ENCODE measurements around the gene IGSF11.
"Not testable (repeated sequence)": the region's sequence is repeated elsewhere in the genome, so short reads cannot be mapped to it uniquely, and the experiment has no call there.

The IGSF11 gene

DNA sequence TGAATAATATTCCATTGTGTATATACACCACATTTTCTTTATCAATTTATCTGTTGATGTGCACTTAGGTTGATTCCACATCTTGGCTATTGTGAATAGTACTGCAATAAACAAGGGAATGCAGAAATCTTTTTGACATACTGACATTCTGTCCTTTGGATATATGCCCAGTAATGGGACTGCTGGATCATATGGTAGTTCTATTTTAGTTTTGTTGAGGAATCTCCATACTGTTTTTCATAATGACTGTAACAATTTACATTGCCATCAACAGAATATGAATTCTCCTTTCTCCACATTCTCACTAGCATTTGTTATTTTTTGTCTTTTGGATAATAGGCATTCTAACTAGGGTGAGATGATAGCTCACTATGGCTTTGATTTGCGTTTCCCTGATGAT lies 174.7 kb downstream of the IGSF11 start:
- DNase-seq, result no peak

DNA sequence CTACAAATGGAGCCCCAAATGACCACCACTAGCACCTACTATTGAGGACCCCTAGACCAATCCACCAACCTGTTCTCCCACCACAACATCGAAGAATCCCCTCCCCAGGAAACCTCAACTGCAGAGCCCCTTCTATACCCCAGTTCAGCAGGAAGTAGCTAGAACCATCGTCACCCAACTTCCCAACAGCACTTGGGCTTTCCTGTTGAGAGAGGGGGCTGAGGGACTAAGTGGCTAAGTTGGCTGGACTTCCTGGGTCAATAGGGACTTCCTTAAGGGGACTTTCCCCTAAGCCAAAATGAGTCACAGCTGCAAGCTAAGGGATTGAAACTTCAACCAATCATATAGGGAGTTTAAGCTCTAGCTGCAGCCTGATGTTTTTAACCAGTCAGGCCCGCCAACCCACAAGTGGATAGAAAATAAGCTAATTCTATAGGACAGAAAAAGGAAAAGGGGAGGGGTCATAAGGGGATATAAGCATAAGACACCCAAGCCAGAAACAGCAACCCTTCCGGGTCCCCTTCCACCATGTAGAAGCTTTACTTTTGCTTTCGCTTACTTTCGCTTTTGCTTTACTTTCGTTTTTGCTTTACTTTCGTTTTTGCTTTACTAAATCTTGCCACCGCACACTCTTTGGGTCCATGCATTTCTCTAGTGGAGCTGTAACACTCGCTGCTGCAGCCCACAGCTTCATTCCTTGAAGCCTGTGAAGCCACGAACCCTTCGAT lies 183.0 kb downstream of the IGSF11 start:
- not testable (repeated sequence) for DNase-seq

GRCh38 chr3:118850687-118851086 lies 184.0 kb downstream of the IGSF11 start:
- no peak for DNase-seq
